HEK293 (cell line): Measurements from ENCODE around the gene CDR2L.

Source experiments
- BCL11B ChIP-seq: fragments of 450-650 bp; formaldehyde crosslinking; IDR thresholded peaks from 2 replicates; pipeline ENCODE4 v1.5.1; 2016; ENCODE audit warnings: low read depth, missing biosample characterization, missing genetic modification characterization
- HOXA7 ChIP-seq: sonication (generic); formaldehyde crosslinking; IDR thresholded peaks from 2 replicates; pipeline ENCODE4 v1.8.1; 2022; ENCODE audit warnings: missing genetic modification reagents, borderline replicate concordance
- SP2 ChIP-seq: fragments of 450-650 bp; formaldehyde crosslinking; IDR thresholded peaks from 2 replicates; pipeline ENCODE4 v1.5.1; 2016; ENCODE audit warnings: missing biosample characterization, missing genetic modification characterization
- ZBTB44 ChIP-seq: fragments of 450-650 bp; IDR thresholded peaks from 2 replicates; pipeline ENCODE4 v1.5.1; 2018; ENCODE audit warnings: missing biosample characterization, mild to moderate bottlenecking, missing genetic modification characterization
- ZBTB7A ChIP-seq: fragments of 450-650 bp; formaldehyde crosslinking; IDR thresholded peaks from 2 replicates; pipeline ENCODE4 v1.5.1; 2016; ENCODE audit warnings: low read depth, missing biosample characterization, missing genetic modification characterization
- ZNF10 ChIP-seq: fragments of 450-650 bp; formaldehyde crosslinking; IDR thresholded peaks from 2 replicates; pipeline ENCODE4 v1.5.1; 2017; ENCODE audit warnings: missing biosample characterization, missing genetic modification characterization
- ZNF24 ChIP-seq: fragments of 450-650 bp; formaldehyde crosslinking; IDR thresholded peaks from 2 replicates; pipeline ENCODE4 v1.5.1; 2016; ENCODE audit warnings: missing biosample characterization, missing genetic modification characterization
- ZNF274 ChIP-seq, 2 experiments: fragments of 200-500 bp in 1 of 2; fragments of 450-650 bp in 1 of 2; sonication (Bioruptor generic) in 1 of 2; formaldehyde crosslinking in 1 of 2; IDR thresholded peaks; 2 replicates each; pipeline versions ENCODE4 v1.5.1 to v1.6.1; 2014 to 2016; ENCODE audit warnings: borderline replicate concordance in 1 of 2, inconsistent platforms in 1 of 2, low read length in 1 of 2, missing biosample characterization in 1 of 2, missing genetic modification characterization in 1 of 2
- ZNF335 ChIP-seq: fragments of 450-650 bp; formaldehyde crosslinking; conservative IDR thresholded peaks from 2 replicates; pipeline ENCODE4 v1.5.1; 2016; ENCODE audit warnings: missing biosample characterization, missing genetic modification characterization
- ZNF394 ChIP-seq: fragments of 450-650 bp; formaldehyde crosslinking; IDR thresholded peaks from 2 replicates; pipeline ENCODE4 v1.5.1; 2016; ENCODE audit warnings: missing biosample characterization, missing genetic modification characterization, mild to moderate bottlenecking, moderate library complexity, borderline replicate concordance
- TF ChIP-seq, protein P1 (sequence below): fragments of 450-650 bp; formaldehyde crosslinking; IDR thresholded peaks from 2 replicates; pipeline ENCODE4 v1.5.1; 2016; ENCODE audit warnings: missing biosample characterization, missing genetic modification characterization
- TF ChIP-seq, protein P2 (sequence below): fragments of 450-650 bp; formaldehyde crosslinking; IDR thresholded peaks from 2 replicates; pipeline ENCODE4 v1.5.1; 2016; ENCODE audit warnings: missing biosample characterization, missing genetic modification characterization

- TF ChIP-seq BCL11B (tag by site-specific recombination) (no peak), HOXA7 (CRISPR knock-in tag) (no peak), ZBTB44 (tag by site-specific recombination) (no peak), ZNF10 (tag by site-specific recombination) (no peak), ZNF24 (tag by site-specific recombination) (no peak), ZNF274 (IDR thresholded peaks at IDR 0.05; ENCODE audit: low read length) (no peak), ZNF274 (tag by site-specific recombination; IDR thresholded peaks at IDR 0.05; ENCODE audit: borderline replicate concordance) (no peak), ZNF335 (tag by site-specific recombination) (no peak), SP2 (tag by site-specific recombination) (no peak), ZNF394 (tag by site-specific recombination) (no peak), ZBTB7A (tag by site-specific recombination) (no peak)
- TF ChIP-seq, protein P1, sequence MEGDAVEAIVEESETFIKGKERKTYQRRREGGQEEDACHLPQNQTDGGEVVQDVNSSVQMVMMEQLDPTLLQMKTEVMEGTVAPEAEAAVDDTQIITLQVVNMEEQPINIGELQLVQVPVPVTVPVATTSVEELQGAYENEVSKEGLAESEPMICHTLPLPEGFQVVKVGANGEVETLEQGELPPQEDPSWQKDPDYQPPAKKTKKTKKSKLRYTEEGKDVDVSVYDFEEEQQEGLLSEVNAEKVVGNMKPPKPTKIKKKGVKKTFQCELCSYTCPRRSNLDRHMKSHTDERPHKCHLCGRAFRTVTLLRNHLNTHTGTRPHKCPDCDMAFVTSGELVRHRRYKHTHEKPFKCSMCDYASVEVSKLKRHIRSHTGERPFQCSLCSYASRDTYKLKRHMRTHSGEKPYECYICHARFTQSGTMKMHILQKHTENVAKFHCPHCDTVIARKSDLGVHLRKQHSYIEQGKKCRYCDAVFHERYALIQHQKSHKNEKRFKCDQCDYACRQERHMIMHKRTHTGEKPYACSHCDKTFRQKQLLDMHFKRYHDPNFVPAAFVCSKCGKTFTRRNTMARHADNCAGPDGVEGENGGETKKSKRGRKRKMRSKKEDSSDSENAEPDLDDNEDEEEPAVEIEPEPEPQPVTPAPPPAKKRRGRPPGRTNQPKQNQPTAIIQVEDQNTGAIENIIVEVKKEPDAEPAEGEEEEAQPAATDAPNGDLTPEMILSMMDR (tag by site-specific recombination) = no peak
- TF ChIP-seq, protein P2, sequence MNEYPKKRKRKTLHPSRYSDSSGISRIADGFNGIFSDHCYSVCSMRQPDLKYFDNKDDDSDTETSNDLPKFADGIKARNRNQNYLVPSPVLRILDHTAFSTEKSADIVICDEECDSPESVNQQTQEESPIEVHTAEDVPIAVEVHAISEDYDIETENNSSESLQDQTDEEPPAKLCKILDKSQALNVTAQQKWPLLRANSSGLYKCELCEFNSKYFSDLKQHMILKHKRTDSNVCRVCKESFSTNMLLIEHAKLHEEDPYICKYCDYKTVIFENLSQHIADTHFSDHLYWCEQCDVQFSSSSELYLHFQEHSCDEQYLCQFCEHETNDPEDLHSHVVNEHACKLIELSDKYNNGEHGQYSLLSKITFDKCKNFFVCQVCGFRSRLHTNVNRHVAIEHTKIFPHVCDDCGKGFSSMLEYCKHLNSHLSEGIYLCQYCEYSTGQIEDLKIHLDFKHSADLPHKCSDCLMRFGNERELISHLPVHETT (tag by site-specific recombination) = no peak
These were observed 7.0 kb downstream of the CDR2L start for GRCh38 chr17:74994440-74994839.
